ENCODE measurements around the gene CPHXL2.

CPHXL2 gene

GRCh38 chr16:75676909-75677308, at the start of gene CPHXL2:
Gene CPHXL2 (minus strand): TSS chr16:75677009. CDS start chr16:75676999, 10 bp downstream.
- DNase-seq: no peak

GRCh38 chr16:75726390-75726789, 49.6 kb upstream of the CPHXL2 start, which contains the start of gene CPHXL:
Gene CPHXL (minus strand): TSS chr16:75726490. CDS start chr16:75726442, 48 bp downstream.
- DNase-seq: no peak

GRCh38 chr16:75718452-75718851, 41.6 kb upstream of the CPHXL2 start:
- no peak for DNase-seq

- DNase-seq: no peak
These were observed 37.9 kb upstream of the CPHXL2 start for GRCh38 chr16:75714661-75715060.

GRCh38 chr16:75710344-75710743, 33.5 kb upstream of the CPHXL2 start:
- no peak for DNase-seq

GRCh38 chr16:75703306-75703705, 26.5 kb upstream of the CPHXL2 start:
- no peak for DNase-seq

GRCh38 chr16:75702242-75702641, 25.4 kb upstream of the CPHXL2 start:
- DNase-seq: no peak

GRCh38 chr16:75701361-75701760, 24.6 kb upstream of the CPHXL2 start, which contains the start of gene DUXB:
Gene DUXB (minus strand): TSS chr16:75701461. CDS start chr16:75701418, 43 bp downstream.
- no peak for DNase-seq

GRCh38 chr16:75697571-75697970, 20.8 kb upstream of the CPHXL2 start:
- DNase-seq: no peak

GRCh38 chr16:75695708-75696107, 18.9 kb upstream of the CPHXL2 start:
- no peak for DNase-seq

- no peak for DNase-seq
These were observed 10.6 kb upstream of the CPHXL2 start for GRCh38 chr16:75687361-75687760.

GRCh38 chr16:75682308-75682707, 5.5 kb upstream of the CPHXL2 start:
- DNase-seq: no peak

- DNase-seq: no peak
These were observed 2.6 kb upstream of the CPHXL2 start for GRCh38 chr16:75679366-75679765.

- no peak for DNase-seq
These were observed 9.3 kb downstream of the CPHXL2 start for GRCh38 chr16:75667503-75667902.

GRCh38 chr16:75660726-75661302, 16.0 kb downstream of the CPHXL2 start:
- DNase-seq: no peak

GRCh38 chr16:75660321-75660720, 16.5 kb downstream of the CPHXL2 start:
- DNase-seq: no peak

- no peak for DNase-seq
These were observed 18.6 kb downstream of the CPHXL2 start for GRCh38 chr16:75658175-75658574.

GRCh38 chr16:75653922-75654321, 22.9 kb downstream of the CPHXL2 start:
- DNase-seq: no peak

- peak; percentile 89 for DNase-seq
These were observed 28.3 kb downstream of the CPHXL2 start for GRCh38 chr16:75648265-75649076.

GRCh38 chr16:75647492-75648264, 29.1 kb downstream of the CPHXL2 start, which contains the start of the genes KARS1 and TERF2IP:
Gene KARS1 (minus strand): TSS chr16:75647665. CDS start chr16:75647639, 26 bp downstream.
Gene TERF2IP (plus strand): TSS chr16:75647773. CDS start chr16:75647883, 110 bp downstream.
- DNase-seq: peak; percentile 96

GRCh38 chr16:75647112-75647491, 29.7 kb downstream of the CPHXL2 start:
- DNase-seq: no peak

GRCh38 chr16:75644240-75645012, 32.4 kb downstream of the CPHXL2 start:
- no peak for DNase-seq
